Endodermal cell (in vitro differentiated cells): ENCODE measurements around the gene AP1S1. TPM values are rescaled to one million over a fixed set of nuclear protein-coding genes. Genes with fewer than 3 reads are reported as not detected.

Experiments
- DNase-seq: peaks from one replicate; pipeline ENCODE4 v3.0.0-alpha.2; 2017
- H3K27ac ChIP-seq: 2 replicates; pipeline ENCODE4 v1.5.1; 2013; ENCODE audit warnings: mild to moderate bottlenecking, low read depth, low read length, moderate library complexity
- H3K27me3 ChIP-seq: 2 replicates; pipeline ENCODE4 v1.6.1; 2013; ENCODE audit warnings: mild to moderate bottlenecking, low read length, moderate library complexity; ENCODE audit not compliant: insufficient read depth, control insufficient read depth, poor library complexity, severe bottlenecking
- H3K36me3 ChIP-seq: 2 replicates; pipeline ENCODE4 v1.7.0; 2013; ENCODE audit warnings: mild to moderate bottlenecking, low read length, moderate library complexity; ENCODE audit not compliant: control insufficient read depth, insufficient read depth
- H3K4me1 ChIP-seq: one replicate; pipeline ENCODE4 v1.7.0; 2013; ENCODE audit warnings: low read length; ENCODE audit not compliant: control insufficient read depth, insufficient read depth
- H3K4me3 ChIP-seq: 2 replicates; pipeline ENCODE4 v1.5.1; 2013; ENCODE audit warnings: mild to moderate bottlenecking, low read length, moderate library complexity
- H3K9ac ChIP-seq: 2 replicates; pipeline ENCODE4 v1.6.1; 2013; ENCODE audit warnings: mild to moderate bottlenecking, low read length, moderate library complexity; ENCODE audit not compliant: poor library complexity, severe bottlenecking; ENCODE audit errors: extremely low read depth
- H3K9me3 ChIP-seq: 2 replicates; pipeline ENCODE4 v1.6.1; 2013; ENCODE audit warnings: mild to moderate bottlenecking, low read length, moderate library complexity; ENCODE audit not compliant: control insufficient read depth
- H3K27ac Mint-ChIP-seq: 2 replicates; pipeline ENCODE4 v1.8.0; 2020; ENCODE audit warnings: mixed read lengths
- H3K27me3 Mint-ChIP-seq: 2 replicates; pipeline ENCODE4 v1.8.0; 2021; ENCODE audit warnings: mild to moderate bottlenecking, mixed read lengths; ENCODE audit not compliant: insufficient read depth
- H3K36me3 Mint-ChIP-seq: 2 replicates; pipeline ENCODE4 v1.8.0; 2020; ENCODE audit warnings: low read depth, mixed read lengths
- H3K4me1 Mint-ChIP-seq: 2 replicates; pipeline ENCODE4 v1.8.0; 2020; ENCODE audit warnings: mixed read lengths
- H3K4me3 Mint-ChIP-seq: 2 replicates; pipeline ENCODE4 v1.8.0; 2020; ENCODE audit warnings: mild to moderate bottlenecking, moderate library complexity, mixed read lengths
- H3K9me3 Mint-ChIP-seq: 2 replicates; pipeline ENCODE4 v1.8.0; 2020; ENCODE audit warnings: mild to moderate bottlenecking, mixed read lengths
- CTCF ChIP-seq: fragments of 200-600 bp; sonication (generic); conservative IDR thresholded peaks from 2 replicates; pipeline ENCODE4 v1.5.0; 2021; ENCODE audit warnings: antibody characterized with exemption, mild to moderate bottlenecking
- WGBS, 2 experiments: methylation state at CpG; one replicate each; pipeline versions ENCODE4 v1.1.5 to v1.1.7; 2013; ENCODE audit warnings: missing lambda C conversion rate in 2 of 2, mixed read lengths in 1 of 2; ENCODE audit not compliant: insufficient coverage in 1 of 2, insufficient read length in 1 of 2; 5-methylcytosine and 5-hydroxymethylcytosine counted together
- total RNA-seq, 2 donors: library from RNA; stranded (reverse); fragmentation: NEBNext Ultra II Directional in 1 of 2; extraction: Animal tissue kit (Norgen Biotek cat#: 25700) in 1 of 2; gene quantifications; 2 replicates in 1 of 2; 3 replicates in 1 of 2; pipeline ENCODE4 v1.2.1, GENCODE V29; 2021

The AP1S1 gene
- total RNA-seq, 2 donors from 2014 or later: 43.8 to 50.2 TPM

DNA sequence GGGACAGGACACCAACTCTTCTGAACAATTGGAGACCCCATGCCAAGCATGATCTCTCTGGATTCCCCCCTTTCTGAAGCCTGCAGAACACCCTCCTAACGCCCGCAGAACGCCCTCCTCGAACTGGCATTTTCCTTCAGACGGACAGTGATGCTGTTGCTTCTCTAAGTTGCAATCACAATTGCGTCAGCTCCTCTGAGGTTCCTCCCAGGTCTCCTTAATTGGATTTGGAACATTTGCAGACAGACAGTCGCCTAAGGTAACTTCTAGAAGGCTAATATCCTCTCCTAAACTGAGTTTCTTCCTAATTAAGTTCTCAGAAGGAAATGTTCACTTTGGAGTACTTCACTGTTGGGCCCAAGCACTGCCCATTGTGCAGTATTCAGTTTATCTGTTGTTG lies 47.9 kb upstream of the AP1S1 start:
- TF ChIP-seq CTCF: no peak
- Mint-ChIP-seq H3K27ac (no peak overlapping the region), H3K4me1 (peaks cover 3% of the 10 kb centered on the region), H3K27me3 (peaks cover 2% of the 10 kb centered on the region), H3K4me3 (no peak overlapping the region), H3K36me3 (no peaks in the 10 kb centered on the region), H3K9me3 (no peaks in the 10 kb centered on the region)
- H3K9me3 ChIP-seq: no peaks in the 10 kb centered on the region
- no peaks in the 10 kb centered on the region for H3K27me3 ChIP-seq
- H3K9ac ChIP-seq: no peak overlapping the region
- 88 to 92% methylated on average over 7 of the region's 7 CpGs for WGBS, 2 experiments
- H3K27ac ChIP-seq: no peak overlapping the region
- H3K36me3 ChIP-seq: no peaks in the 10 kb centered on the region
- no peak overlapping the region for H3K4me3 ChIP-seq
- DNase-seq: no peak
- H3K4me1 ChIP-seq: no peaks in the 10 kb centered on the region

DNA sequence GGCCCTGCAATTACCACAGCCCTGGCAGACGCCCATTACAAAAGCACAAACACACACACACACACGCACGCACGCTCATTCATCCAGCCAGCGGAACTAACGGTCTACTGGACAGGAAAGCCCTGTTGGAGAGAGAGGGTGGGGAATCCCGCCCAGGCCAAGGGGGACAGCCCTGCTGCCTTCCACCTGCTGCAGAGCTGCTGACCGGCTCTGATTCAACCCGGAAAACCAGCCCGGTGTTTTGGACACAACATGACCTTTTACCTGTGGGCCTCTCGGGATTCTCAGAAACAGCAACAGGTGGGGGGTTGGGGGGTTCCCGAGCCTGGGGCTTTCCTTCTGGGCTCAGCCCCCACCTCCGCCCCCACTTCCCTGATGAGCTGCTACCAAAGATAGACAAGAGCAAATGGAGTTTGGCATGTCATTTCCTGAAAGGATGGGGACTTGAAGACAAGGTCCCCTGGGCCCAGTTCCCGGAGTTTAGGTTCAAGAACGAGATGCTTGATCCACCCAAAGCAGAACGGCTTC lies 45.9 kb upstream of the AP1S1 start:
- Histone ChIP-seq H3K27me3 (no peaks in the 10 kb centered on the region), H3K36me3 (no peaks in the 10 kb centered on the region), H3K27ac (no peak overlapping the region), H3K4me1 (no peaks in the 10 kb centered on the region), H3K4me3 (no peak overlapping the region), H3K9me3 (no peaks in the 10 kb centered on the region), H3K9ac (no peak overlapping the region)
- Mint-ChIP-seq H3K4me3 (no peak overlapping the region), H3K9me3 (no peaks in the 10 kb centered on the region), H3K36me3 (no peaks in the 10 kb centered on the region), H3K27ac (no peak overlapping the region), H3K27me3 (peaks cover 2% of the 10 kb centered on the region), H3K4me1 (peaks cover 3% of the 10 kb centered on the region)
- DNase-seq: no peak
- 89 to 95% methylated on average over 3 to 15 of the region's 16 CpGs for WGBS, 2 experiments
- TF ChIP-seq CTCF: no peak

DNA sequence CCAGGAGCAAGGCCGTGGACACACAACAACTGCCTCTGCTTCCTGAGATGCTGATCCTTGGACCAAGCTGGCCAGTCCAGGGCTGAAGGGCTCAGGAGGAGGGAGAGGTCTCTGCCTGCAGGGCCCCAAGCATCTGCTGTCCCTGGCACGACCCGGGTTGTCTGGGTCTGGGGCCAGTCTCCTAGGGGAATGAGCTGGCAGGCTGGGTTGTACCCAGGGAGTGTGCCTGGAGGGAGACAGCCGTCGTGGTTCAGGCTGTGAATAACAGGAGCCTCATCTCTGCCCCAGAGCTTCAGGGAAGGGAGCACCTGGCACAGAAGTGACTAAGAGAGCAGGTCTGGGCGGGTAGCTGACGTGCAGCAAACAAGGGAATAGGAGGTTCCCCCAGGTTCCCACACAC lies 45.3 kb upstream of the AP1S1 start:
- Histone ChIP-seq H3K9me3 (no peaks in the 10 kb centered on the region), H3K27ac (no peak overlapping the region), H3K27me3 (no peaks in the 10 kb centered on the region), H3K36me3 (no peaks in the 10 kb centered on the region), H3K4me3 (no peak overlapping the region), H3K9ac (no peak overlapping the region), H3K4me1 (no peaks in the 10 kb centered on the region)
- no peak for DNase-seq
- no peak overlapping the region for H3K27ac Mint-ChIP-seq
- no peak overlapping the region for H3K4me3 Mint-ChIP-seq
- TF ChIP-seq CTCF: no peak
- no peaks in the 10 kb centered on the region for H3K9me3 Mint-ChIP-seq
- 89 to 100% methylated on average over 4 to 7 of the region's 7 CpGs for WGBS, 2 experiments
- H3K27me3 Mint-ChIP-seq: no peaks in the 10 kb centered on the region
- no peaks in the 10 kb centered on the region for H3K36me3 Mint-ChIP-seq
- peaks cover 3% of the 10 kb centered on the region for H3K4me1 Mint-ChIP-seq
